Neural cell (in vitro differentiated cells): ENCODE measurements around the gene DPYSL4. TPM values are rescaled to one million over a fixed set of nuclear protein-coding genes. Genes with fewer than 3 reads are reported as not detected.

Experiments used
- H2AFZ ChIP-seq: fragments of 200-600, 300-800 bp; sonication (generic), shearing (Covaris generic); 2 replicates; pipeline ENCODE4 v1.6.0; 2014; ENCODE audit warnings: low read depth, mild to moderate bottlenecking, antibody characterized with exemption, low read length, moderate library complexity
- H3F3A ChIP-seq: fragments of 200-600 bp; shearing (Covaris generic); 2 replicates; pipeline ENCODE4 v1.6.1; 2016; ENCODE audit warnings: mild to moderate bottlenecking, moderate library complexity, mixed read lengths, antibody characterized with exemption, low read length; ENCODE audit not compliant: insufficient read depth, poor library complexity, severe bottlenecking
- H3K27ac ChIP-seq: fragments of 200-600, 300-800 bp; sonication (generic), shearing (Covaris generic); 2 replicates; pipeline ENCODE4 v1.5.1; 2014; ENCODE audit warnings: mild to moderate bottlenecking, low read length, moderate library complexity
- H3K27me3 ChIP-seq: fragments of 300-800, 200-600 bp; sonication (generic), shearing (Covaris generic); 2 replicates; pipeline ENCODE4 v1.6.0; 2014; ENCODE audit warnings: mild to moderate bottlenecking, low read depth, low read length, moderate library complexity; ENCODE audit not compliant: insufficient read depth
- H3K36me3 ChIP-seq: fragments of 300-800, 200-600 bp; sonication (generic), shearing (Covaris generic); 2 replicates; pipeline ENCODE4 v1.5.1; 2014; ENCODE audit warnings: mild to moderate bottlenecking, antibody characterized with exemption, low read length, moderate library complexity; ENCODE audit not compliant: insufficient read depth
- H3K4me2 ChIP-seq: fragments of 300-800, 200-600 bp; sonication (generic), shearing (Covaris generic); 2 replicates; pipeline ENCODE4 v1.6.0; 2014; ENCODE audit warnings: mild to moderate bottlenecking, low read length
- H3K4me3 ChIP-seq: fragments of 300-800, 200-600 bp; sonication (generic), shearing (Covaris generic); 2 replicates; pipeline ENCODE4 v1.5.1; 2014; ENCODE audit warnings: mild to moderate bottlenecking, low read length, moderate library complexity
- H3K79me2 ChIP-seq: fragments of 200-600 bp; shearing (Covaris generic); replicated peaks from 2 replicates; pipeline ENCODE4 v1.6.0; 2014; ENCODE audit warnings: mild to moderate bottlenecking, low read length, moderate library complexity; ENCODE audit not compliant: insufficient read depth
- H3K9ac ChIP-seq: fragments of 300-800, 200-600 bp; sonication (generic), shearing (Covaris generic); 2 replicates; pipeline ENCODE4 v1.6.1; 2016; ENCODE audit warnings: mild to moderate bottlenecking, low read length, mixed read lengths
- H3K9me2 ChIP-seq: fragments of 200-600 bp; shearing (Covaris generic); 2 replicates; pipeline ENCODE4 v1.6.1; 2016; ENCODE audit warnings: mild to moderate bottlenecking, low read length, mixed read lengths; ENCODE audit not compliant: insufficient read depth
- H3K9me3 ChIP-seq: fragments of 200-600, 300-800 bp; sonication (generic), shearing (Covaris generic); 2 replicates; pipeline ENCODE4 v1.6.1; 2016; ENCODE audit warnings: mild to moderate bottlenecking, mixed run types, low read length, moderate library complexity, mixed read lengths
- H4K20me1 ChIP-seq: fragments of 200-600 bp; shearing (Covaris generic); 2 replicates; pipeline ENCODE4 v1.6.1; 2016; ENCODE audit warnings: mild to moderate bottlenecking, mixed run types; ENCODE audit not compliant: insufficient read depth
- EP300 ChIP-seq: fragments of 450-650 bp; conservative IDR thresholded peaks from 2 replicates; pipeline ENCODE4 v1.6.1; 2014; ENCODE audit warnings: antibody characterized with exemption, mild to moderate bottlenecking, moderate library complexity; ENCODE audit not compliant: poor library complexity, severe bottlenecking
- EZH2 ChIP-seq: fragments of 200-600, 300-800 bp; shearing (Covaris generic), sonication (generic); IDR thresholded peaks from 2 replicates; pipeline ENCODE4 v1.6.1; 2014; ENCODE audit warnings: antibody characterized with exemption, low read length, borderline replicate concordance, mild to moderate bottlenecking; ENCODE audit not compliant: insufficient read depth, poor library complexity, severe bottlenecking
- MXI1 ChIP-seq: fragments of 450-650 bp; conservative IDR thresholded peaks from 2 replicates; pipeline ENCODE4 v1.6.1; 2014; ENCODE audit warnings: antibody characterized with exemption, mild to moderate bottlenecking; ENCODE audit not compliant: poor library complexity, severe bottlenecking
- POLR2AphosphoS5 ChIP-seq: IDR thresholded peaks from 2 replicates; pipeline ENCODE4 v1.6.1; 2012
- RAD21 ChIP-seq: fragments of 450-650 bp; conservative IDR thresholded peaks from 2 replicates; pipeline ENCODE4 v1.6.1; 2014; ENCODE audit warnings: antibody characterized with exemption, mild to moderate bottlenecking, moderate library complexity
- SMC3 ChIP-seq: fragments of 450-650 bp; conservative IDR thresholded peaks from 2 replicates; pipeline ENCODE4 v1.6.1; 2014; ENCODE audit warnings: antibody characterized with exemption, mild to moderate bottlenecking, moderate library complexity; ENCODE audit not compliant: poor library complexity
- TAF1 ChIP-seq: IDR thresholded peaks from 2 replicates; pipeline ENCODE4 v1.6.1; 2012; ENCODE audit warnings: low read depth
- polyA plus RNA-seq: library from polyadenylated mRNA; depleted of rRNA; stranded (reverse); fragments of >200 nt; gene quantifications from 2 replicates; pipeline ENCODE4 v1.2.3, GENCODE V29; 2014
- TF ChIP-seq, protein P1 (sequence below): IDR thresholded peaks from 2 replicates; pipeline ENCODE4 v1.6.1; 2012; ENCODE audit warnings: borderline replicate concordance
- TF ChIP-seq, protein P2 (sequence below): fragments of 450-650 bp; IDR thresholded peaks from 2 replicates; pipeline ENCODE4 v1.5.1; 2014; ENCODE audit warnings: antibody characterized with exemption, mild to moderate bottlenecking, moderate library complexity; ENCODE audit not compliant: poor library complexity, severe bottlenecking

Gene DPYSL4
- polyA plus RNA-seq, 1 donor from 2014 or later, result 116 TPM

DNA sequence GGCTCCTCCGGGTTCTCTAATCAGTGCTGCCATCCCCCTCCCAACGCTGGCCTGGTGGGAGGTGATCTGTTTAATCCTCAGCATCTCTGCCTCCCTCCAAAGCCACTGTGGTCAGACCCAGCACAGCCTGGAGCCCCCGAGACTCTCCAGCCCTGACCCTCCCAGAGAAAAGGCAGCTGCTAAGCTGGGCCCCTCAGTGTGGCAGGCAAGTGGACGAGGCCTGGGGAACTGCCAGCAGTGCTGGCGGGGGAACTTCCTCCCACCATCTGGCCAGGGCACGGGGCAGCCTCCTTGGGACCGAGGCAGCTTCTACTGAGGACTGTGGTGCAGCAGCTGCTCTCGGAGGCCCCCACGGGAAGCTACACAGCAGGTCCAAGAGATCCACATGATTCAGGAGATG lies 51.1 kb downstream of the DPYSL4 start:
- Histone ChIP-seq H3K27me3 (no peaks in the 10 kb centered on the region), H4K20me1 (no peaks in the 10 kb centered on the region), H3K9me3 (no peaks in the 10 kb centered on the region), H3K27ac (no peak overlapping the region), H3K36me3 (no peaks in the 10 kb centered on the region), H3K79me2 (no peaks in the 10 kb centered on the region), H3K4me2 (no peak overlapping the region), H2AFZ (no peak overlapping the region), H3F3A (no peaks in the 10 kb centered on the region), H3K4me3 (no peak overlapping the region), H3K9me2 (no peaks in the 10 kb centered on the region), H3K9ac (no peak overlapping the region)
- TF ChIP-seq POLR2AphosphoS5 (no peak), TAF1 (no peak)

DNA sequence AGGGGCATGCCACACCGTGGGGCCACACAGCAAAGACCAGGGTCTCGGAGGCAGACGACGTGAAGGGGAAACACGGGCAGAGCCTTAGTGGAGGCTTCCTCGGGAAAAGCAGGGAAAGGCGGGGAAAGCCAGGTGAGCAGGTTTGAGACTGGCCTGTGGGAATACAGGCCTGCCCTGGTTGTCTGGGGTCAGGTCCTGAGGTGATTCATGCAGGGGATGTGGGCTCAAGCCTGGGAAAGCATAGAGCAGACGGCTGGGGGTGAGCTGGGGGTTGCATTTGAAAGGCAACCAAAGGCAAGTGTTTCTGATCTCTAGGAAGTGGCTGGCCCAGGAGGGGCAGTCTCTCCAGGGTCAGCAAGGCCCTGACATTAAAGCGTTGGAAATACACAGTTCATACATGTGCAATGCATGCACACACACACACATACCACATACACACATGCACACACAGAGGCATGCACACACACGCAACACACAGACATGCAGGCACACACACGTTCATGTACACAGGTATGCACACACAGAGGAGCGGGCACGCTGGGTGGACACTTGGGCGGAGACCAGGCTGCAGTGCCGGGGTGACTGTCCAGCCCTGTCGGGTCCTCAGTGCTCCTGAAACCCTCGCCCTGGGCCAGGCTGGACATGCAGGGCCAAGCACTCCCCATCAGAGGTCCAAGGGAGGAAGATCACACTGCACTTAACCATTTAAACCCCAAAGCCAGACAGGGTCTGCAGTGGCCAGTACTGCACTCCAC lies 51.8 kb downstream of the DPYSL4 start:
- no peaks in the 10 kb centered on the region for H3F3A ChIP-seq
- no peak overlapping the region for H3K4me2 ChIP-seq
- H3K79me2 ChIP-seq, result no peaks in the 10 kb centered on the region
- no peaks in the 10 kb centered on the region for H3K36me3 ChIP-seq
- no peaks in the 10 kb centered on the region for H3K27me3 ChIP-seq
- H2AFZ ChIP-seq, result no peak overlapping the region
- no peaks in the 10 kb centered on the region for H4K20me1 ChIP-seq
- no peaks in the 10 kb centered on the region for H3K9me2 ChIP-seq
- no peaks in the 10 kb centered on the region for H3K9me3 ChIP-seq
- TF ChIP-seq POLR2AphosphoS5 (no peak), EZH2 (no peak), EP300 (no peak), RAD21 (no peak), MXI1 (no peak), SMC3 (no peak), TAF1 (no peak)
- TF ChIP-seq, protein P1, sequence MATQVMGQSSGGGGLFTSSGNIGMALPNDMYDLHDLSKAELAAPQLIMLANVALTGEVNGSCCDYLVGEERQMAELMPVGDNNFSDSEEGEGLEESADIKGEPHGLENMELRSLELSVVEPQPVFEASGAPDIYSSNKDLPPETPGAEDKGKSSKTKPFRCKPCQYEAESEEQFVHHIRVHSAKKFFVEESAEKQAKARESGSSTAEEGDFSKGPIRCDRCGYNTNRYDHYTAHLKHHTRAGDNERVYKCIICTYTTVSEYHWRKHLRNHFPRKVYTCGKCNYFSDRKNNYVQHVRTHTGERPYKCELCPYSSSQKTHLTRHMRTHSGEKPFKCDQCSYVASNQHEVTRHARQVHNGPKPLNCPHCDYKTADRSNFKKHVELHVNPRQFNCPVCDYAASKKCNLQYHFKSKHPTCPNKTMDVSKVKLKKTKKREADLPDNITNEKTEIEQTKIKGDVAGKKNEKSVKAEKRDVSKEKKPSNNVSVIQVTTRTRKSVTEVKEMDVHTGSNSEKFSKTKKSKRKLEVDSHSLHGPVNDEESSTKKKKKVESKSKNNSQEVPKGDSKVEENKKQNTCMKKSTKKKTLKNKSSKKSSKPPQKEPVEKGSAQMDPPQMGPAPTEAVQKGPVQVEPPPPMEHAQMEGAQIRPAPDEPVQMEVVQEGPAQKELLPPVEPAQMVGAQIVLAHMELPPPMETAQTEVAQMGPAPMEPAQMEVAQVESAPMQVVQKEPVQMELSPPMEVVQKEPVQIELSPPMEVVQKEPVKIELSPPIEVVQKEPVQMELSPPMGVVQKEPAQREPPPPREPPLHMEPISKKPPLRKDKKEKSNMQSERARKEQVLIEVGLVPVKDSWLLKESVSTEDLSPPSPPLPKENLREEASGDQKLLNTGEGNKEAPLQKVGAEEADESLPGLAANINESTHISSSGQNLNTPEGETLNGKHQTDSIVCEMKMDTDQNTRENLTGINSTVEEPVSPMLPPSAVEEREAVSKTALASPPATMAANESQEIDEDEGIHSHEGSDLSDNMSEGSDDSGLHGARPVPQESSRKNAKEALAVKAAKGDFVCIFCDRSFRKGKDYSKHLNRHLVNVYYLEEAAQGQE, result no peak
- TF ChIP-seq, protein P2, sequence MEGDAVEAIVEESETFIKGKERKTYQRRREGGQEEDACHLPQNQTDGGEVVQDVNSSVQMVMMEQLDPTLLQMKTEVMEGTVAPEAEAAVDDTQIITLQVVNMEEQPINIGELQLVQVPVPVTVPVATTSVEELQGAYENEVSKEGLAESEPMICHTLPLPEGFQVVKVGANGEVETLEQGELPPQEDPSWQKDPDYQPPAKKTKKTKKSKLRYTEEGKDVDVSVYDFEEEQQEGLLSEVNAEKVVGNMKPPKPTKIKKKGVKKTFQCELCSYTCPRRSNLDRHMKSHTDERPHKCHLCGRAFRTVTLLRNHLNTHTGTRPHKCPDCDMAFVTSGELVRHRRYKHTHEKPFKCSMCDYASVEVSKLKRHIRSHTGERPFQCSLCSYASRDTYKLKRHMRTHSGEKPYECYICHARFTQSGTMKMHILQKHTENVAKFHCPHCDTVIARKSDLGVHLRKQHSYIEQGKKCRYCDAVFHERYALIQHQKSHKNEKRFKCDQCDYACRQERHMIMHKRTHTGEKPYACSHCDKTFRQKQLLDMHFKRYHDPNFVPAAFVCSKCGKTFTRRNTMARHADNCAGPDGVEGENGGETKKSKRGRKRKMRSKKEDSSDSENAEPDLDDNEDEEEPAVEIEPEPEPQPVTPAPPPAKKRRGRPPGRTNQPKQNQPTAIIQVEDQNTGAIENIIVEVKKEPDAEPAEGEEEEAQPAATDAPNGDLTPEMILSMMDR, result no peak
- H3K27ac ChIP-seq, result no peak overlapping the region
- H3K9ac ChIP-seq, result no peak overlapping the region
- no peak overlapping the region for H3K4me3 ChIP-seq
